ENCODE data around the gene GPATCH4. TPM values are rescaled to one million over a fixed set of nuclear protein-coding genes. Genes with fewer than 3 reads are reported as not detected.
"Not testable (repeated sequence)": the region's sequence is repeated elsewhere in the genome, so short reads cannot be mapped to it uniquely, and the experiment has no call there.

Gene GPATCH4
- total RNA-seq, 1 donor from 2014 or later: 8.7 TPM

- no peak for DNase-seq
Measured at GRCh38 chr1:156595016-156595415, 6.3 kb downstream of the GPATCH4 start.

- no peak for DNase-seq
Measured at GRCh38 chr1:156594190-156594589, 7.1 kb downstream of the GPATCH4 start.

GRCh38 chr1:156593661-156593989 is 7.7 kb downstream of the GPATCH4 start:
- no peak for DNase-seq

GRCh38 chr1:156592910-156593660 is 8.2 kb downstream of the GPATCH4 start:
- no peak for DNase-seq

- DNase-seq: no peak
Measured at GRCh38 chr1:156592158-156592909, 8.9 kb downstream of the GPATCH4 start.

GRCh38 chr1:156591432-156592157 is 9.7 kb downstream of the GPATCH4 start, which contains the start of gene NAXE:
Gene NAXE, plus strand, starts transcription at chr1:156591776. Its CDS starts 29 bp downstream, at chr1:156591805.
- DNase-seq: peak; percentile 15

DNA sequence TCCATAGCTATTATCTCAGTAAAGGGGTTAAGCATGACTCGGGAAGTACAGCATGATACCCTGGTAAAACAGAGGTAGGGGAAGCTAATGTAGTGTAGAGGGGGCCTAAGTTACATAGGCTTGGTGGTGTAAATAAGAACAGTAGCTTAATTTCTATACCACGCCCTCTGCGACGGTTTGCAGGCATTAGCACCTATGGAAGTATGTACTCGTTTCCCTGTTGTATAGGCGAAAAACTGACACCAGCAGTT is 10.2 kb downstream of the GPATCH4 start:
- no peak for DNase-seq

GRCh38 chr1:156590326-156591180 is 10.7 kb downstream of the GPATCH4 start:
- no peak for DNase-seq

GRCh38 chr1:156589546-156589945 is 11.7 kb downstream of the GPATCH4 start:
- DNase-seq: no peak

DNA sequence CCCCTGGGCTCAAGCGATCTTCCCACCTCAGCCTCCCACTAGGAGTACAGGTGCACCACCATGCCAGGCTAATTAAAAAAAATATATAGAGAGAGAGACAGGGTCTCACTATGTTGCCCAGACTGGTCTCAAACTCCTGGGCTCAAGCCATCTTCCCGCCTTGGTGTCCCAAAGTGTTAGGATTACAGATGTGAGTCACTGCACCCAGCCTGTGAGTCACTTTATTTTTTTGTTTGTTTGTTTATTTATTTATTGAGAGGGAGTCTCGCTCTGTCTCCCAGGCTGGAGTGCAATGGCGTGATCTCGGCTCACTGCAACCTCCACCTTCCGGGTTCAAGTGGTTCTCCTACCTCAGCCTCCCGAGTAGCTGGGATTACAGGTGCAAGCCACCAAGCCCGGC is 13.4 kb downstream of the GPATCH4 start:
- DNase-seq: not testable (repeated sequence)

- DNase-seq: no peak
Measured at GRCh38 chr1:156586892-156587477, 14.3 kb downstream of the GPATCH4 start.

- DNase-seq: no peak
Measured at GRCh38 chr1:156586323-156586722, 15.0 kb downstream of the GPATCH4 start.

DNA sequence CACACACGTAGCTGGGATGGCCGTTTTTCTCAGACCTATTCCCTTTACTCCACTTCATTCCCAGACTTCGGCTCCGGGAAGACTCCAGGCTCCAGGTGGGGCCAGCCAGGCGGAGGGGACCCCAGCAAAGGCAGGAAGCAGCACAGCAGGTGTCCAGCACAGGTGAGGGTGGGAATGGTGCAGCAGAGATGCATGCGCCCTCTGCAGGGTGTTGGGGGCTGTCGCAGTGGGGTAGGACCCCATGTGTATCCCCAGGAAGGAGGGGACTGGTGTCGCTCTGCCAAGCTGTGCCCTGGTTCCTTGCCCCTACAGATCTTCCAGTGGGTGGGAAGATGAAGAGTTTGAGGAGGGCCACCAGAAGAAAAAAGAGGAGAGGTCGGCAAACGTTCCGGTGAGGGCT is 16.5 kb downstream of the GPATCH4 start:
- no peak for DNase-seq

- DNase-seq: no peak
Measured at GRCh38 chr1:156583821-156584622, 17.3 kb downstream of the GPATCH4 start.

- DNase-seq: no peak
Measured at GRCh38 chr1:156582388-156583017, 18.8 kb downstream of the GPATCH4 start.

DNA sequence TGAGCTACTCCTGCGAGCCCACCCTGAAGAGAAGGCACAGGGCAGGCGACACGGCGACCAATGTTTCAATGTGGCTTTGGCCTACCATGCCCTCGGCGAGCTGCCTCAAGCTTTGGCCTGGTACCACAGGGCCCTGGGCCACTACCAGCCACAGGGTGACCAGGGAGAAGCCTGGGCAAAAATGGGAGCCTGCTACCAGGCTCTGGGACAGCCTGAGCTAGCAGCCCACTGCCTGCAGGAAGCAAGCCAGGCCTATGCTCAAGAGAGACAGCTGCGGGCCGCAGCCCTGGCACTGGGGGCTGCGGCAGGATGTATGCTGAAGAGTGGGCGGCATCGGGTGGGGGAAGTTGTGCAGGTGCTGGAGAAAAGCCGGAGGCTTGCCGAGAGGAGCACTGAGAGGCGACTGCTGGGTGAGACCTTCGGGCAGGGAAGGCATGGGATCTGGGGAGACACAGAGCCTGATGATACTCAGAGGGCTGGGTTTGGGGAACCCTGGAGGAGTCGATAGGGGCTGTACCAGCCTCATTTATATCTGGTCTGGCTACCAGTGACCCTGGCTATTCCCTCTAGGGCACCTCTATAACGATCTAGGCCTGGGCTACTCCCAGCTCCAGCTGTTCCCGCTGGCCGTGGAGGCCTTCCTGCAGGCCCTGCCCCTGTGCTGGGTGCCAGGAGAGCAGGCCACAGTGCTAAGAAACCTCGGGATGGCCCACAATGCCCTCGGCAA is 19.5 kb downstream of the GPATCH4 start:
- no peak for DNase-seq

DNA sequence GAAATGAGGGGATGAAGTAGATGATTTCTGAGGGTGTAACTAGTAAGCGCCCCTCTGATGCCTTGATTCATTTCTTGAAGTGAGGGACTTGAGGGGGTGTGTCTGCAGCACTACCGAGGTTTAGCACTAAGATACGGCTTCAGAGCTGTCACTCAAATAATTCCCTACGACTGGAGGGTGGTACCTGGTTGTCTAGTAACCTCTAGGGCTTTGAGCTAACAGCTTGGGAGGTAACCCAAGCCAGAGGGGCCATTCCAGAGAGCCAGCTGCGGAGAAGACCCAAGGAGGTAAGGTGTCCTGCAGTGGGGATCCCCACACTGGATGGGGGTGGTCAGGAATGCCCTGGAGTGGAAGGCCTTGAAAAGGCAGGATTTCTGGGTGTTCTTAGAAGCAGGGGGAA is 21.8 kb downstream of the GPATCH4 start, which contains the start of gene TTC24:
Gene TTC24, plus strand, starts transcription at position 252 of the 400 bp plus-strand sequence. CDS start 1,642 bp downstream, outside the sequence.
- DNase-seq: no peak

- no peak for DNase-seq
Measured at GRCh38 chr1:156578055-156578454, 23.2 kb downstream of the GPATCH4 start.

GRCh38 chr1:156577550-156577949 is 23.7 kb downstream of the GPATCH4 start:
- DNase-seq: no peak
